Renal cortex interstitium (tissue), 11 donors: ENCODE data around the gene OGG1. TPM values are rescaled to one million over a fixed set of nuclear protein-coding genes. Genes with fewer than 3 reads are reported as not detected.

ENCODE experiments used
- DNase-seq, 11 donors: peaks; one replicate each; pipeline ENCODE4 v3.0.0-alpha.2; 2013; ENCODE audit warnings: low read depth in 9 of 11, low spot score in 4 of 11; ENCODE audit errors: extremely low read depth in 1 of 11
- polyA plus RNA-seq, 3 donors: library from polyadenylated mRNA; unstranded; fragments of 120-200 nt; gene quantifications; one replicate each; pipeline ENCODE4 v1.2.1, GENCODE V29; 2013; ENCODE audit not compliant: insufficient read length in 3 of 3

OGG1 gene
- polyA plus RNA-seq, 3 donors: 57.5 to 77.5 (median 59.4) TPM

GRCh38 chr3:9793161-9793781, 43.5 kb downstream of the OGG1 start:
- DNase-seq: no peak

- no peak for DNase-seq
Measured at GRCh38 chr3:9794400-9794799, 44.6 kb downstream of the OGG1 start.

- no peak for DNase-seq
Measured at GRCh38 chr3:9795207-9795606, 45.5 kb downstream of the OGG1 start.

- DNase-seq: no peak
Measured at GRCh38 chr3:9797196-9797945, 47.6 kb downstream of the OGG1 start.

GRCh38 chr3:9800529-9800928, 50.8 kb downstream of the OGG1 start:
- DNase-seq: no peak

GRCh38 chr3:9803494-9803893, 53.7 kb downstream of the OGG1 start:
- no peak for DNase-seq

GRCh38 chr3:9804996-9805395, 55.2 kb downstream of the OGG1 start:
- DNase-seq: no peak

- DNase-seq: no peak
Measured at GRCh38 chr3:9806137-9806536, 56.4 kb downstream of the OGG1 start.

Other genes with a start within 250 kb of the OGG1 start
- gene LHFPL4, start 196.1 kb upstream of the OGG1 start, polyA plus RNA-seq: under 1 TPM in 2 of 3 donors, not detected in 1; 0.03 to 0.07 TPM
- 10 to 100 TPM; 29.8 to 33.1 (median 33.1) TPM for gene MTMR14, start 100.4 kb upstream of the OGG1 start, polyA plus RNA-seq
- gene CPNE9, start 46.1 kb upstream of the OGG1 start, polyA plus RNA-seq: under 1 TPM in 1 of 3 donors, not detected in 2; 0.29 TPM
- gene BRPF1, start 18.2 kb upstream of the OGG1 start, polyA plus RNA-seq: 10 to 100 TPM; 17.8 to 21.3 (median 20.0) TPM
- gene CAMK1, start 20.0 kb downstream of the OGG1 start, polyA plus RNA-seq: 10 to 100 TPM; 16.0 to 22.6 (median 18.7) TPM
- gene TADA3, start 42.5 kb downstream of the OGG1 start, polyA plus RNA-seq: 10 to 100 TPM; 58.2 to 73.4 (median 71.1) TPM
- 100 to 1,000 TPM; 113 to 145 (median 141) TPM for gene ARPC4, start 43.1 kb downstream of the OGG1 start, polyA plus RNA-seq
- gene TTLL3, start 60.3 kb downstream of the OGG1 start, polyA plus RNA-seq: 10 to 100 TPM; 44.0 to 92.7 (median 47.5) TPM
- 10 to 100 TPM; 29.9 to 36.6 (median 34.9) TPM for gene RPUSD3, start 94.1 kb downstream of the OGG1 start, polyA plus RNA-seq
- gene CIDEC, start 130.3 kb downstream of the OGG1 start, polyA plus RNA-seq: under 1 TPM; 0.13 to 0.30 (median 0.17) TPM
- gene JAGN1, start 140.7 kb downstream of the OGG1 start, polyA plus RNA-seq: 10 to 100 TPM; 40.4 to 47.0 (median 46.5) TPM
- 10 to 100 TPM in 1 of 3 donors, 1 to 10 TPM in 2; 8.9 to 14.5 (median 10.0) TPM for gene IL17RE, start 152.9 kb downstream of the OGG1 start, polyA plus RNA-seq
- gene IL17RC, start 167.1 kb downstream of the OGG1 start, polyA plus RNA-seq: 10 to 100 TPM; 30.9 to 42.3 (median 39.6) TPM
- 10 to 100 TPM; 50.6 to 72.2 (median 54.2) TPM for gene CRELD1, start 183.9 kb downstream of the OGG1 start, polyA plus RNA-seq
- gene PRRT3, start 202.5 kb downstream of the OGG1 start, polyA plus RNA-seq: 1 to 10 TPM; 3.7 to 4.8 (median 4.2) TPM
- 10 to 100 TPM; 79.3 to 94.2 (median 91.4) TPM for gene EMC3, start 236.9 kb downstream of the OGG1 start, polyA plus RNA-seq